WERI-Rb-1 (cell line): ENCODE results near the gene TSACC.

Source experiments
- DNase-seq: peaks from one replicate; pipeline ENCODE4 v3.0.0-alpha.2; 2020
- H3K27ac ChIP-seq: fragments of 250-450 bp; sonication (Bioruptor Pico); 2 replicates; pipeline ENCODE4 v1.5.1; 2020; ENCODE audit warnings: mild to moderate bottlenecking, moderate library complexity
- H3K27me3 ChIP-seq: fragments of 250-450 bp; sonication (Bioruptor Pico); 2 replicates; pipeline ENCODE4 v1.5.1; 2021; ENCODE audit warnings: mild to moderate bottlenecking, low read depth, moderate library complexity; ENCODE audit not compliant: insufficient read depth, severe bottlenecking
- H3K36me3 ChIP-seq: fragments of 250-450 bp; sonication (Bioruptor Pico); 2 replicates; pipeline ENCODE4 v1.5.1; 2020; ENCODE audit warnings: mild to moderate bottlenecking, moderate library complexity
- H3K4me3 ChIP-seq: 2 replicates; pipeline ENCODE4 v1.5.1; 2011; ENCODE audit warnings: low read depth, mild to moderate bottlenecking, control low read depth, low read length
- H3K9me3 ChIP-seq: fragments of 250-450 bp; sonication (Bioruptor Pico); 2 replicates; pipeline ENCODE4 v1.5.1; 2021; ENCODE audit warnings: mild to moderate bottlenecking, moderate library complexity; ENCODE audit not compliant: severe bottlenecking
- TF ChIP-seq, protein P1 (sequence below): IDR thresholded peaks from 2 replicates; pipeline ENCODE4 v1.5.1; 2011; ENCODE audit warnings: low read depth, mild to moderate bottlenecking, control low read depth, inconsistent platforms, low read length

The TSACC gene

DNA sequence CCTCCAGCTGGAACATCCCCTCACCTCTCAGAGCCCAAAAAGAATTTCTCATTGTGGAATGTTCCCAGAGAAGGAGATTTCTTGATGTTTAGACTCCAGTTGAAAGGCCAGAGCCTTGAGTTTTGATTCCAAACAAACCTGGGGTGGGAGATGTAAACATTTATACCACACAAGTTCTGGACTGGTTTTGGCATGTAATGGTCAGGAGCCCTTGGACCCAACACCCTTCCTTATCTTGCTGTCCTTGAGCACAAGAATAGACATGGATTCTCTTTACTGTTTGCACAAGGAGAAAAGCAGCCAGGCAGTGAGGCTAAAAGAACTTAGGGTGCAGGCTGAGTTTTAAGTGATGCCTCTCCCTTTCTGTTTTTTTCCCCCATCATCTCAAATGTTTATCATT, 35.2 kb downstream of the TSACC start:
- Histone ChIP-seq H3K36me3 (no peaks in the 10 kb centered on the region), H3K27me3 (no peaks in the 10 kb centered on the region), H3K27ac (no peak overlapping the region), H3K4me3 (no peak overlapping the region), H3K9me3 (no peaks in the 10 kb centered on the region)
- DNase-seq: no peak
- TF ChIP-seq, protein P1, sequence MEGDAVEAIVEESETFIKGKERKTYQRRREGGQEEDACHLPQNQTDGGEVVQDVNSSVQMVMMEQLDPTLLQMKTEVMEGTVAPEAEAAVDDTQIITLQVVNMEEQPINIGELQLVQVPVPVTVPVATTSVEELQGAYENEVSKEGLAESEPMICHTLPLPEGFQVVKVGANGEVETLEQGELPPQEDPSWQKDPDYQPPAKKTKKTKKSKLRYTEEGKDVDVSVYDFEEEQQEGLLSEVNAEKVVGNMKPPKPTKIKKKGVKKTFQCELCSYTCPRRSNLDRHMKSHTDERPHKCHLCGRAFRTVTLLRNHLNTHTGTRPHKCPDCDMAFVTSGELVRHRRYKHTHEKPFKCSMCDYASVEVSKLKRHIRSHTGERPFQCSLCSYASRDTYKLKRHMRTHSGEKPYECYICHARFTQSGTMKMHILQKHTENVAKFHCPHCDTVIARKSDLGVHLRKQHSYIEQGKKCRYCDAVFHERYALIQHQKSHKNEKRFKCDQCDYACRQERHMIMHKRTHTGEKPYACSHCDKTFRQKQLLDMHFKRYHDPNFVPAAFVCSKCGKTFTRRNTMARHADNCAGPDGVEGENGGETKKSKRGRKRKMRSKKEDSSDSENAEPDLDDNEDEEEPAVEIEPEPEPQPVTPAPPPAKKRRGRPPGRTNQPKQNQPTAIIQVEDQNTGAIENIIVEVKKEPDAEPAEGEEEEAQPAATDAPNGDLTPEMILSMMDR: no peak

DNA sequence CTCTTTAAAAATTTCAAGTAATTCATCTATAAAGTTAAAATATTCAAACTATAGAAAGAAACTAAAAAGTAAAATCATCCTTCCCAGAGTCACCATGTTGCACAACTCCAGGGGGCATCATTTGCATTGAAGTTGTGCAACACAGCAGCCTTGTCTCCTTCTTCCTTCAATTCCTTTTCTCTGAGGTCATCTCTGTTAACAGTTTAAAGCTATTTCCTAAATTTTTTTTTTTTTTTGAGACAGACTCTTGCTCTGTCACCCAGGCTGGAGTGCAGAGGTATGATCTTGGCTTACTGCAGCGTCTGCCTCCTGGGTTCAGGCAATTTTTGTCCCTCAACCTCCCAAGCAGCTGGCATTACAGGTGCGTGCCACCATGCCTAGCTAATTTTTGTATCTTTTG, 37.8 kb downstream of the TSACC start:
- Histone ChIP-seq H3K27ac (no peak overlapping the region), H3K9me3 (no peaks in the 10 kb centered on the region), H3K36me3 (no peaks in the 10 kb centered on the region), H3K27me3 (no peaks in the 10 kb centered on the region), H3K4me3 (no peak overlapping the region)
- DNase-seq: no peak
- TF ChIP-seq, protein P1: no peak

DNA sequence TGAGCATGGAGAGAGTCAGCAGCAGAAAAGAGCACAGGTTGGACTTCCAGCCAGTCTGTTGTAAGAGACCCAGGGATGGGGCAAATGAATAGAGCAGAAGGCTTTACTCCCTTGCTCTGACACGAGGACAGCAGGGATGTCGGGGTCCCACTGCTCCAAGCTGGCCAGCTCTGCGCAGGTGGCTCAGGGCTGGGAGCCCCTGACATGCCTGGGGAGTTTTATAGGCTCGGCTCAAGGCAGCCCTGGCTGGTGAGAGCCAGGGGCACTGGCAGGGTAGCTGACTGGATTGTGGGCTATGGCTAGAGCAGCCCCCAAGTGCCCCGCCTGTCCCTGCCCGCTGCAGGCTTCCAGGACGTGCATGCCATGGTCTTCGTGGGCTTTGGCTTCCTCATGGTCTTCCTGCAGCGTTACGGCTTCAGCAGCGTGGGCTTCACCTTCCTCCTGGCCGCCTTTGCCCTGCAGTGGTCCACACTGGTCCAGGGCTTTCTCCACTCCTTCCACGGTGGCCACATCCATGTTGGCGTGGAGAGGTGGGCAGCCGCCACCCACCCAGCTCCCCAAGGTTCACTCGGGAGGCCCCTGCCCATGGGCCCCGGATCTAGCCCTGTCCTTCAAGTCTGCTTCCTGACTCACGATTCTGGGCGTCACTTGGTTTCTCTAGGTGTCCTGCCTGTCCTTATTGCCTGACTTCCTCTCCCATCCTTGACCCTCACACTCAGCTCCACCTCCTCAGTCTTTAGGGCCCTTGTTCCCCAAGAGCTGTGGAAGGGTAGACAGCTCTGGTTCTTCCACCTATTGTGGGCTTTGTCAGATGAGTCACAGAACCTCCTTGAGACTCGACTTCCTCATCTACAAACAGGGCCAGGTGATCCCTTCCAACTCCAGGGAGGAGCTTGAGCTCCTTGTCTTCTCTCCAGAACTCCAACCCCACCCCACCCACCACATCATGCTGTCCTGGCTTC, 38.9 kb downstream of the TSACC start:
- Histone ChIP-seq H3K36me3 (no peaks in the 10 kb centered on the region), H3K4me3 (no peak overlapping the region), H3K9me3 (no peaks in the 10 kb centered on the region), H3K27me3 (no peaks in the 10 kb centered on the region), H3K27ac (no peak overlapping the region)
- TF ChIP-seq, protein P1: no peak
- DNase-seq: no peak

DNA sequence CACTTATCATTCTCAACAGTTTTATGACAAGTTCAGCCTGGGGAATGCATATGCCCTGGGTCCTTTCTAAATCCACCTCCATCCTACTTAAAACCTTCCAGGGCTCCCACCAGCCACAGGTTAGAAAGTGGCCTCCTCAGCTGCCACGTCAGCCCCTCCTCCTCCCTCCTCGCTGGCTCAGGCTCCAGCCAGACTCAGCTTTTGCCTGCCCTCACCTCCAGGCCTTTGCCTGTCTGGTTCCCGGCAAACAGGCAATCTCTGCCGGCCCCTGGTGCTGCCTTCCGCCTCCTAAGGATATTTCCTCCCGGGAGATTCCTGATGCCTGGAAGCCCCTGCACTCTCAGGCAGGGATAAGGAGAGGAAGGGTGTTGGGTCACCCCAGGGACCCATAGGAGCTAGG, 40.2 kb downstream of the TSACC start:
- DNase-seq: no peak
- Histone ChIP-seq H3K4me3 (no peak overlapping the region), H3K27ac (no peak overlapping the region), H3K27me3 (no peaks in the 10 kb centered on the region), H3K36me3 (no peaks in the 10 kb centered on the region), H3K9me3 (no peaks in the 10 kb centered on the region)
- TF ChIP-seq, protein P1: no peak

DNA sequence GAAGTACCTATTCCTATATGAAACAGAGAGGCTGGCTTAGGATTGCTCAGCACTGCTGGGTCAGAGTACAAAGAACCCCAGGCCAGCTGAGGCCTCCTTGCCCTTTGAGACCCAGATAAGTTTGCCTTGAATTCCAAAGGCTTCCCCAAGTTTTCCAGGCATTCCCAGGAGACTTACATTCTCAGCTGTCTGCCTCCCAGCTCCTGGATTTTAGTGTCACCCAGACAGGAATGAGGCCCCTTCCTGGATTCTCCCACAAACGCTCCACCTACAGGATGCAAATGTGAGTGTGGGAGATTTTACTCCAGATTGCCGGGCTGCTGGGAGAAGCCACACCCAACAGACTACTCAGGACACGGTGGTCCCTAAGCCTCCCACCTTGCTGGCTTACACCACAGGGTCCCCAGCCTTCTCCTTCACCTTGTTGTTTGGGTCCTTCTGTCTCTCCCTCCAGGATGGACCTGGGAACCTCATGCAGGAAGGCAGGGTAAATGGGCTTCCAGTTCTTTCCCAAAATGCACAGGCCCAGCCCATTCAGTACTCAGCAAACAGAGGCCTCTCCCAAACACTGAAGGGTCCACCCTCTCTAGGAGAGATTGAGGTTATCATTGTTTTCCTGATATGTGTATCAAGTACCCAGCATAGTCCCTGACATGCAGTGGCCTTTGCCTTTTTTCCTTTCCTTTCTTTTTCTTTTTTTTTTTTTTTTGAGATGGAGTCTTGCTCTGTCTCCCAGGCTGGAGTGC, 41.3 kb downstream of the TSACC start:
- peak; percentile 66 for DNase-seq
- H3K27me3 ChIP-seq: no peaks in the 10 kb centered on the region
- H3K27ac ChIP-seq: no peak overlapping the region
- H3K36me3 ChIP-seq: no peaks in the 10 kb centered on the region
- TF ChIP-seq, protein P1: peak; percentile 58
- no peaks in the 10 kb centered on the region for H3K9me3 ChIP-seq
- no peak overlapping the region for H3K4me3 ChIP-seq
